ENCODE data around the gene NINJ1.
"Not testable (repeated sequence)": the region's sequence is repeated elsewhere in the genome, so short reads cannot be mapped to it uniquely, and the experiment has no call there.

The NINJ1 gene

DNA sequence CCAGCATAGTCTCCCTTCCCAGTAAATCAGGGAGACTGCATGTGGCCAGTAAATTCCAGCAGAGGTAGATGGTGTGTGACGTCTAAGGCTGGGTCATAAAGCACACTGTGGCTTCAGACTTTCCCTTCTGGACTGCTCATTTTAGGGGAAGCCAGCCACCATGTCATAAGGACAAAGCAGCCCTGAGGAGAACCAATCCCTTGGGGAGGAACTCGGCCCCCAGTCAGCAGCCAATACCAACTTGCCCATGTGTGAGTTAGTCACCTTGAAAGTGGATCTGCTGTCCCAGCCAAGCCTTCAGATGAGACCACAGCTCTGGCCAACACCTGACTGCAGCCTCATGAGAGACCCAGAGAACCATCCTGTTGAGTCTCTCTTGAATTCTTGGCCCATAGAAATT lies 14.7 kb upstream of the NINJ1 start:
- no peak overlapping the region for H3K4me3 ChIP-seq (ENCODE audit: low read depth, low read length)
- TF ChIP-seq, protein P1, sequence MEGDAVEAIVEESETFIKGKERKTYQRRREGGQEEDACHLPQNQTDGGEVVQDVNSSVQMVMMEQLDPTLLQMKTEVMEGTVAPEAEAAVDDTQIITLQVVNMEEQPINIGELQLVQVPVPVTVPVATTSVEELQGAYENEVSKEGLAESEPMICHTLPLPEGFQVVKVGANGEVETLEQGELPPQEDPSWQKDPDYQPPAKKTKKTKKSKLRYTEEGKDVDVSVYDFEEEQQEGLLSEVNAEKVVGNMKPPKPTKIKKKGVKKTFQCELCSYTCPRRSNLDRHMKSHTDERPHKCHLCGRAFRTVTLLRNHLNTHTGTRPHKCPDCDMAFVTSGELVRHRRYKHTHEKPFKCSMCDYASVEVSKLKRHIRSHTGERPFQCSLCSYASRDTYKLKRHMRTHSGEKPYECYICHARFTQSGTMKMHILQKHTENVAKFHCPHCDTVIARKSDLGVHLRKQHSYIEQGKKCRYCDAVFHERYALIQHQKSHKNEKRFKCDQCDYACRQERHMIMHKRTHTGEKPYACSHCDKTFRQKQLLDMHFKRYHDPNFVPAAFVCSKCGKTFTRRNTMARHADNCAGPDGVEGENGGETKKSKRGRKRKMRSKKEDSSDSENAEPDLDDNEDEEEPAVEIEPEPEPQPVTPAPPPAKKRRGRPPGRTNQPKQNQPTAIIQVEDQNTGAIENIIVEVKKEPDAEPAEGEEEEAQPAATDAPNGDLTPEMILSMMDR (IDR thresholded peaks at IDR 0.05; ENCODE audit: borderline replicate concordance, insufficient read depth, low read depth, low read length) = no peak

DNA sequence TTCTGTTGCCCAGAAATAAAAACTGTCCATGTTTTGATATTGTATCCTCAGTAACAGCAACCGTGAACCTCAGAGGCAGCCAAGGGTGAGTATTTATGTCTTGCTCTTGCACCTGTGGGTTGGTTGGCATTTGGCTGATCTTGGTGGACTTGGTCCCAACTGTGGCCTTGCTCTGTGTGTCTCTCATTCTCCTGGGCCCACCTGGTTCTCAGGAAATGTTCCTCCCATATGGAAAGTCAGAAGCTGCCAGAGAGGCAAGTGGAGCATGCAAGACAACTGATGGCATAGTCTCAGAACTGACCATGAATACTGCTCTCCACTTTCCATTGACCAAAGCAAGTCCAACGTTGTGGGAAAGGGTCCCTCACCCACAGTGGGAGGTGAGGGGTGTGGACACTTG lies 13.6 kb upstream of the NINJ1 start:
- TF ChIP-seq, protein P1 (IDR thresholded peaks at IDR 0.05; ENCODE audit: borderline replicate concordance, insufficient read depth, low read depth, low read length) = no peak
- H3K4me3 ChIP-seq (ENCODE audit: low read depth, low read length) = no peak overlapping the region

DNA sequence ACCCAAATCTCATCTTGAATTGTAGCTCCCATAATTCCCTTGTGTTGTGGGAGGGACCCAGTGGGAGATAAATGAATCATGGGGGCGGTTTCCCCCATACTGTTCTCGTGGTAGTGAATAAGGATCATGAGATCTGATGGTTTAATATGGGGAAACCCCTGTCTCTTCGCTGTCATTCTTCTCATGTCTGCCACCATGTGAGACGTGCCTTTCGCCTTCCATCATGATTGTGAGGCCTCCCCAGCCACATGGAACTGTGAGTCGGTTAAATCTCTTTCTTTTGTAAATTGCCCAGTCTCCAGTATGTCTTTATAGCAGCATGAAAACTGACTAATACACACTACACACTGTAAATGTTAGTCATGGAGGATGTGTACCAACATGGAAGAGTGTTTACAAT lies 12.6 kb upstream of the NINJ1 start:
- H3K4me3 ChIP-seq (ENCODE audit: low read depth, low read length) = not testable (repeated sequence)

DNA sequence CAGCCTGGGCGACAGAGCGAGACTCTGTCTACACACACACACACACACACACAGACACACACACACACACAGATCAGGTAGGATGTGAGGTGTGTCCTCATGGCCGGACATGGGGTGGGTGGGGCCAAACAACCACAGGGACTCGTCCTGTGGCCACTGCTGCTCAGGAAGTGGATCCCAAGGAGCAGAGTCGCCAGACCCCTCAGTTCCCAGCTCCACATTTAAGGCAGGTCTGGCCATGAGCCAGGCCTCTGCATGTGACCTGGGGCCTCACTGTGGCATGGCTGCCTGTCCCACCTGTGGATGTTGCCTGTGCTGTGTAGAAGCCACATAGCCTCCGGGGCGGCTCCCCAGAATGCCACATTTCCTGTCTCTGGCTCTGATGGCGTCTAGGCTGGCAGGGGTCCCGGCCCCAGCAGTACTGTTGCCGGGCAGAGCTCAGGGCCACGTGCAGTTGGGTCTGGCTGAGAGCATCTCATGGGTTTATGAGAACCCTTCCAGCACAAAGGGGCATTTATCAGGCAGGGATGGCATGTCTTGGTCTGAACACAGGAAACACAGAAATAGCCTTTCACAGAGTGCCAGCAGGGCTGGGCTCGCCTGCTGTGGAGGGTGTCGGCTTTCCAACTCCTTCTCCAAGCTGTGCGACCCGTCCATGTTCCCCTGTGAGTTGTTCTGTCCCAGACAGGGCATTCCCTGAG lies 9.9 kb upstream of the NINJ1 start:
- TF ChIP-seq, protein P1 (IDR thresholded peaks at IDR 0.05; ENCODE audit: borderline replicate concordance, insufficient read depth, low read depth, low read length) = no peak
- no peak overlapping the region for H3K4me3 ChIP-seq (ENCODE audit: low read depth, low read length)

DNA sequence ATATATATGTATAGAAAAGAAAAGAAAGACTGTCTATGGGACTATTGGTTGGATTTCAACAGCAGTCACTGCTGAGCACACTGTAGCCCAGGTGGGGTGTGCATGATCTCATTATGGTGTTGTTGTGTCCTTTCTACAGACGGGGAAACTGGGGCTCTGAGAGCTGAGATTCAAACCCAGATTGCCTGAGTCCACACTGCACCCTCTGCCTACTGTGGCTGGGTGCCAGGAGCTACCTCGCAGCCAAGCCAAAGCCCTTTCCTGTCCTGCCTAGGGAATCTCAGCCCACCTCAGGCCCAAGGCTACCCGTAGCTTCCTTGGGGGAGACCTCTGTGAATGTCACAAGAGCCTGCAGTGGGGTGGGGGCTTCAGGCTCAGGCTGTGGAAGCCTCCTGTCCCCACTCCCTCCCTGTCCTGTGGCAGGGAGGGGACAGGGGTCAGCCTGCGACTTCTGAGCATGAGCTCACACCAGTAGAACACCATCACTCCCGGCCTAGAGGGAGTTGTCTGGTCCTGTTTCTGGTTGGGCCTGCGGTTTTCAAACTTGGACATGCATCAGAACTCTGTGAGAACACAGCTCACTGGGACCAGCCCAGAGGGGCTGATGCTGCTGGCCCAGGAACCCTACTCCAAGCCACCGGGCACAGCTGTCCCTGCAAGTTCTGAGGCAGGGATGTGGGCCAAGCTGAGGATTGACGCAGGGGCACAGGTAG lies 7.9 kb upstream of the NINJ1 start:
- no peak overlapping the region for H3K4me3 ChIP-seq (ENCODE audit: low read depth, low read length)
- TF ChIP-seq, protein P1 (IDR thresholded peaks at IDR 0.05; ENCODE audit: borderline replicate concordance, insufficient read depth, low read depth, low read length) = no peak

DNA sequence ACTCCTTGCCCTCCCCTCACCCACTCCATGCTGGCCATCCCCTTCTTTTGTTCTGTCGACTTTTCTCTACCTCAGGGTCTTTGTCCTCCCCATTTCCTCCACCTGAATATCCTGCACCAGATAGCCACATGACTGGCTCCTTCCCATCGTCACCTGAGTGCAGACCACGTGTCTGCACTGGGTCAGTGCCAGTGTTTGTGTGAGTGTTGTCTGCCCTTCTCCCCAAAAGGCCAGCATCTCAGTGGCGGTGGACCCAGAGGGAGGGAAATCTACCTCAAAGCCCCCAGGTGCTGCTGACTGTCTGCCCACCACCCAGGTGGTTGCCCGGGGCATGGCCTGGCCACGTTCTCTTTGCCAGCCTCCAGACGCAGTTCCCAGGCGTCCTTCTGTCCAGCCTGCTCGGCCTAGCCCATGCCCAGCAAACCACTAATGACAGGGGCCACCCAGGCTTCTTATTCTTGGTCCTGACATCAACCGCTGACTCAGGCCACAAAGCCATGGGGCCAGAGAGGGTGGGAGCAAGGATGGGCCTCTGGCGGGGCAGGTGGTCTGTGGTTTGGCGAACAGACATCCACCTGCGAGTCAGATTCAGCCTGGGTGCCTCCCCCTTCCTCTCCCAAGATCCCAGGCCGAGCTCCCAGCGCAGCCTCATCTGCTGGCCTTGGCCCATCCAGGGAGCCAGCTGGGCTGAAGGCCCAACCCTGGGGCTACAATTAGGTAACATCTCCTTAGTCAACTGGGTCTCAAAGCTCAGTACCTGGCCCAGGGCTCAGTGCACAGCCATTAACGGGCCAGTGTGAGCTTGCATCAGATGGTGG lies 5.5 kb upstream of the NINJ1 start:
- TF ChIP-seq, protein P1 (IDR thresholded peaks at IDR 0.05; ENCODE audit: borderline replicate concordance, insufficient read depth, low read depth, low read length) = no peak

DNA sequence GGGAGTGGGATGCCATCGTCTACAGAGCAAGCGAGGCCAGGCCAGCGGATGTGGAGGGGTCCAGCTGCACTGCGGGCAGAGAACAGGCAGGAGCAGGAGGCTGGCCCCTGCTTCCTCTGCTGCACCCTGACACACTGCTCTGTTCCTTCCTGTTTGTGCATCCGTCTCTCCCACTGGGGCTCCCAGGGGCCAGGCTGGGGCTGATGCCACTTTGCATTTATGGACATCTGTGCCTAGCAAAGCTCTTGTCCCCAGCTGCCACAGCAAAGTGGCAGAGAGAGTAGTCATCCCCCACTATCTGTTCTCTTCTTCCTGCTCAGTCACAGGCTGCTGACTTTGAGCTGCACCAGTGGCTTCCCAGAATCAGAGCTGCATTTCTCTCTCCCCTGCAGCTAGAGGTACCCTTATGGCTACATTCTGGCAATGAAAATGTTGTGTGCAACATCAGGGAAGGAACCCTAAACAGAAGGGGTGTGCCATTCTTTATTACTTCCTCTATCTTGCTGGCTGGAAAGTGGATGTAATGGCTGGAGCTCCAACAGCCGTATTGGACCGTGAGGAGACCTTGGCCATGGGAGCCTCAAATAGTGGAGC lies 4.2 kb upstream of the NINJ1 start:
- no peak overlapping the region for H3K4me3 ChIP-seq (ENCODE audit: low read depth, low read length)
- TF ChIP-seq, protein P1 (IDR thresholded peaks at IDR 0.05; ENCODE audit: borderline replicate concordance, insufficient read depth, low read depth, low read length) = no peak

More for the DNA sequence above, 5.5 kb upstream of the NINJ1 start:
- no peak overlapping the region for H3K4me3 ChIP-seq (ENCODE audit: low read depth, low read length)
